Spleen (tissue), 11 donors: ENCODE measurements around the gene GSG1L. TPM values are rescaled to one million over a fixed set of nuclear protein-coding genes. Genes with fewer than 3 reads are reported as not detected.
"Not testable (repeated sequence)": the region's sequence is repeated elsewhere in the genome, so short reads cannot be mapped to it uniquely, and the experiment has no call there.

Experiments used
- DNase-seq: peaks from one replicate; pipeline ENCODE4 v3.0.0-alpha.2; 2020
- H3K27ac ChIP-seq, 8 donors: fragments of 200-600 bp; sonication (generic) in 7 of 8; 1 replicate in 4 of 8; 2 replicates in 4 of 8; pipeline versions ENCODE4 v1.5.0 to v1.8.0; 2016 to 2021; ENCODE audit warnings: inconsistent platforms in 4 of 8, mild to moderate bottlenecking in 4 of 8, moderate library complexity in 1 of 8
- H3K27me3 ChIP-seq, 7 donors: fragments of 200-600 bp; sonication (generic) in 6 of 7; replicated peaks in 1 of 7; 1 replicate in 4 of 7; 2 replicates in 3 of 7; pipeline versions ENCODE4 v1.5.0 to v1.8.0; 2016 to 2021; ENCODE audit warnings: inconsistent platforms in 3 of 7, mild to moderate bottlenecking in 1 of 7
- H3K36me3 ChIP-seq, 6 donors: fragments of 200-600 bp; sonication (generic) in 5 of 6; 1 replicate in 4 of 6; 2 replicates in 2 of 6; pipeline versions ENCODE4 v1.5.0 to v1.8.0; 2016 to 2021; ENCODE audit warnings: inconsistent platforms in 2 of 6
- H3K4me1 ChIP-seq, 6 donors: fragments of 200-600 bp; sonication (generic) in 5 of 6; 1 replicate in 3 of 6; 2 replicates in 3 of 6; pipeline versions ENCODE4 v1.5.0 to v1.8.0; 2016 to 2021; ENCODE audit warnings: inconsistent platforms in 3 of 6
- H3K4me3 ChIP-seq, 8 donors: fragments of 200-600 bp; sonication (generic) in 7 of 8; 1 replicate in 4 of 8; 2 replicates in 4 of 8; pipeline versions ENCODE4 v1.5.0 to v1.8.0; 2016 to 2021; ENCODE audit warnings: inconsistent platforms in 4 of 8, mild to moderate bottlenecking in 4 of 8, moderate library complexity in 2 of 8
- H3K9me3 ChIP-seq, 8 donors: fragments of 200-600 bp; sonication (generic) in 7 of 8; 1 replicate in 4 of 8; 2 replicates in 4 of 8; pipeline versions ENCODE4 v1.5.0 to v1.8.0; 2016 to 2021; ENCODE audit warnings: inconsistent platforms in 4 of 8
- POLR2A ChIP-seq, 3 donors: fragments of 450-650 bp; IDR thresholded peaks; one replicate each; pipeline ENCODE4 v1.5.1; 2017; ENCODE audit warnings: antibody characterized with exemption in 3 of 3, mild to moderate bottlenecking in 1 of 3
- POLR2AphosphoS5 ChIP-seq, 3 donors: sonication (generic); formaldehyde crosslinking; IDR thresholded peaks; one replicate each; pipeline ENCODE4 v1.5.1; 2017; ENCODE audit warnings: antibody characterized with exemption in 3 of 3
- WGBS, 5 donors: extraction: QIAGEN DNeasy Blood & Tissue Kit in 3 of 5; methylation state at CpG; one replicate each; pipeline versions ENCODE4 v1.1.5 to v1.1.7; 2013 to 2018; 5-methylcytosine and 5-hydroxymethylcytosine counted together
- intact Hi-C: fragments of 100-400 bp; cut with DNase I; formaldehyde crosslinking; loops from one replicate; pipeline ENCODE4 v1.15.0; 2023; ENCODE audit warnings: low total_unique reads
- polyA plus RNA-seq, 3 donors: library from polyadenylated mRNA; stranded (reverse); fragments of 200-250 nt; gene quantifications; one replicate each; pipeline ENCODE4 v1.2.1, GENCODE V29; 2013
- total RNA-seq, 7 donors: library from RNA; depleted of rRNA in 3 of 7; stranded (reverse); fragments of >200 nt in 3 of 7; fragmentation: NEBNext Ultra II Directional in 4 of 7; extraction: Animal tissue kit (Norgen Biotek cat#: 25700) in 4 of 7; gene quantifications; one replicate each; pipeline versions ENCODE4 v1.1.0 to v1.2.1, GENCODE V29; 2016 to 2021
- TF ChIP-seq, protein P1 (sequence below), 11 experiments: fragments of 200-600 bp in 7 of 11; fragments of 450-650 bp in 4 of 11; sonication (generic) in 4 of 11; IDR thresholded peaks in 8 of 11; conservative IDR thresholded peaks in 3 of 11; 1 replicate in 7 of 11; 2 replicates in 4 of 11; pipeline versions ENCODE4 v1.4.0 to v1.8.0; 2016 to 2021; ENCODE audit warnings: antibody characterized with exemption in 11 of 11, inconsistent platforms in 4 of 11, mild to moderate bottlenecking in 1 of 11
- donor health status: healthy with polysubstance abuse.
- donor health status: DM: no; HTN: no; CAD: no; lungs with moderate emphysema.
- donor health status: DM: no; HTN: no; CAD: no.
- donor health status: Bipolar disorder and iron deficiency.
- donor health status: healthy.
- donor health status: DM: no; HTN: no; CAD: no.
- donor health status: DM: yes; HTN: yes; CAD: no.

GSG1L gene
- total and polyA plus RNA-seq, 10 donors, result 0.22 to 0.58 (median 0.43) TPM; not detected in 6

DNA sequence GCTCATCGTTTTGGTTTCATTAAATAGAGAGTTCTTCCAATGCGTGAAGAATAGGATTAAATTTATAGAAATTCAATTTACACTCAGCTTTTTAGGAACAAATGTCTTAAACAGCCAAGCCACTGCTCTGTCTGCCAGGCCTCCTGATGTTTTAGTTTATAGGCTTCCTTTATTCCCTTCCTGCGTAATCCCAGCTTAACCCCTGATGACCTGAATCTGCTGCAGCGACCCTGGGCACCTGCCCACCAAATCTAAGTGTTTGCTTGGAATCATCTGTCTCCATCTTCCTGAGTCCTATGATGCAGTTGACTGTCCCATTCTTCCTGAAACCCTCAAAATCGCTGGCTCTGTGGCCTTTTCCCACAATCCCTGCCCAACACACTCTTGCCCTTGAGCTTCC, 179.9 kb downstream of the GSG1L start:
- Histone ChIP-seq H3K4me3 (no peak overlapping the region), H3K36me3 (no peaks in the 10 kb centered on the region), H3K27ac (no peak overlapping the region), H3K27me3 (peaks cover 0 to 46% (median 0%) of the 10 kb centered on the region in 7 donors), H3K4me1 (no peaks in the 10 kb centered on the region), H3K9me3 (peaks cover 0 to 7% (median 2%) of the 10 kb centered on the region in 8 donors)
- DNase-seq, result no peak
- intact Hi-C loops, result no loop called here
- 67 to 83% (median 78%) methylated on average over 4 to 5 of the region's 5 CpGs for WGBS, 5 donors
- no peak for TF ChIP-seq POLR2AphosphoS5 (IDR thresholded peaks at IDR 0.05)
- TF ChIP-seq, protein P1, sequence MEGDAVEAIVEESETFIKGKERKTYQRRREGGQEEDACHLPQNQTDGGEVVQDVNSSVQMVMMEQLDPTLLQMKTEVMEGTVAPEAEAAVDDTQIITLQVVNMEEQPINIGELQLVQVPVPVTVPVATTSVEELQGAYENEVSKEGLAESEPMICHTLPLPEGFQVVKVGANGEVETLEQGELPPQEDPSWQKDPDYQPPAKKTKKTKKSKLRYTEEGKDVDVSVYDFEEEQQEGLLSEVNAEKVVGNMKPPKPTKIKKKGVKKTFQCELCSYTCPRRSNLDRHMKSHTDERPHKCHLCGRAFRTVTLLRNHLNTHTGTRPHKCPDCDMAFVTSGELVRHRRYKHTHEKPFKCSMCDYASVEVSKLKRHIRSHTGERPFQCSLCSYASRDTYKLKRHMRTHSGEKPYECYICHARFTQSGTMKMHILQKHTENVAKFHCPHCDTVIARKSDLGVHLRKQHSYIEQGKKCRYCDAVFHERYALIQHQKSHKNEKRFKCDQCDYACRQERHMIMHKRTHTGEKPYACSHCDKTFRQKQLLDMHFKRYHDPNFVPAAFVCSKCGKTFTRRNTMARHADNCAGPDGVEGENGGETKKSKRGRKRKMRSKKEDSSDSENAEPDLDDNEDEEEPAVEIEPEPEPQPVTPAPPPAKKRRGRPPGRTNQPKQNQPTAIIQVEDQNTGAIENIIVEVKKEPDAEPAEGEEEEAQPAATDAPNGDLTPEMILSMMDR (IDR thresholded peaks at IDR 0.05 in 8 of 11, conservative IDR thresholded peaks at IDR 0.05 in 3 of 11), result no peak
- no peak for TF ChIP-seq POLR2A (IDR thresholded peaks at IDR 0.05)

DNA sequence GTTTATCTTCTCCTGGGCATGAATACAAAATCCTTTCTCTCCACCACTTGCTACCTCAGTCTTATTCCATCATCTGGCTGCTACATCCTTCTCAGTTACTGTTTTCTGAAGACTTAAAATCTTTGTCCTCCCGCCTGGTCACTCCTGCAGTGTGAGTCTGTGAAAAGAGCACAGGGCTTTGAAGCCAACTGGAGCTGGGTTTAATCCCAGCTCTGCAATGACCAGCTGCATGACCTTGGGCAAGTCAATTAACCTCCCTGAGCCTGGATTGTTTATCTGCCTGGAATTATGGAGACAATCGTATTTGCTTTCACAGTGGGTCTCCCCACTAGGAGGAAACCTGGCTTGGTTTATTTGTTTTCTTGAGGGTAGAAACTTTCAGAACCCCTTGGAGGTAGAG, 183.2 kb downstream of the GSG1L start:
- Histone ChIP-seq H3K27ac (no peak overlapping the region), H3K4me1 (no peaks in the 10 kb centered on the region), H3K36me3 (no peaks in the 10 kb centered on the region), H3K27me3 (peaks cover 0 to 23% (median 0%) of the 10 kb centered on the region in 7 donors), H3K9me3 (peaks cover 0 to 40% (median 32%) of the 10 kb centered on the region in 8 donors), H3K4me3 (no peak overlapping the region)
- TF ChIP-seq, protein P1 (IDR thresholded peaks at IDR 0.05 in 8 of 11, conservative IDR thresholded peaks at IDR 0.05 in 3 of 11), result no peak
- TF ChIP-seq POLR2A (IDR thresholded peaks at IDR 0.05) (no peak), POLR2AphosphoS5 (IDR thresholded peaks at IDR 0.05) (no peak)
- intact Hi-C loops, result no loop called here
- DNase-seq, result no peak
- 63 to 85% (median 70%) methylated on average over 2 of the region's 2 CpGs for WGBS, 5 donors

GRCh38 chr16:27879601-27880247, 183.8 kb downstream of the GSG1L start:
- DNase-seq, result no peak
- intact Hi-C loops, result no loop called here
- H3K9me3 ChIP-seq, result peaks cover 0 to 46% (median 37%) of the 10 kb centered on the region in 8 donors
- H3K27ac ChIP-seq, result no peak overlapping the region
- no peaks in the 10 kb centered on the region for H3K36me3 ChIP-seq
- no peak for TF ChIP-seq POLR2A (IDR thresholded peaks at IDR 0.05)
- TF ChIP-seq, protein P1 (IDR thresholded peaks at IDR 0.05 in 8 of 11, conservative IDR thresholded peaks at IDR 0.05 in 3 of 11), result no peak
- no peak for TF ChIP-seq POLR2AphosphoS5 (IDR thresholded peaks at IDR 0.05)
- 76 to 81% (median 78%) methylated on average over 3 of the region's 3 CpGs for WGBS, 5 donors
- peaks cover 0 to 24% (median 0%) of the 10 kb centered on the region in 7 donors for H3K27me3 ChIP-seq
- H3K4me3 ChIP-seq, result no peak overlapping the region
- H3K4me1 ChIP-seq, result no peaks in the 10 kb centered on the region

GRCh38 chr16:27872627-27873026, 190.9 kb downstream of the GSG1L start:
- Histone ChIP-seq H3K9me3 (peaks cover 3 to 53% (median 48%) of the 10 kb centered on the region in 8 donors), H3K27me3 (peaks cover 0 to 12% (median 0%) of the 10 kb centered on the region in 7 donors)
- H3K27ac ChIP-seq, H3K4me1 ChIP-seq, intact Hi-C loops, H3K4me3 ChIP-seq, H3K36me3 ChIP-seq, DNase-seq: not testable (repeated sequence)
- WGBS, 5 donors, result 93 to 100% (median 96%) methylated on average over 1 of the region's 1 CpG
